GM18499 (cell line): ENCODE data around the gene IQSEC2.
A peak's percentile ranks its signal among the peaks of the same experiment; 100 is the strongest.

Experiments used
- ATAC-seq: cut with Tn5 transposase; IDR thresholded peaks from one replicate; pipeline ENCODE4 v1.9.1; 2021; ENCODE audit warnings: moderate number of reproducible peaks; ENCODE audit not compliant: insufficient read depth, unreplicated experiment

The IQSEC2 gene

GRCh38 chrX:53253293-53254020 is 27.9 kb downstream of the IQSEC2 start:
- ATAC-seq: no peak

- no peak for ATAC-seq
These were observed 30.1 kb downstream of the IQSEC2 start for GRCh38 chrX:53251307-53251706.

- ATAC-seq: no peak
These were observed 30.8 kb downstream of the IQSEC2 start for GRCh38 chrX:53250556-53250955.

GRCh38 chrX:53249408-53250042 is 31.9 kb downstream of the IQSEC2 start:
- ATAC-seq: no peak

- ATAC-seq: no peak
These were observed 33.5 kb downstream of the IQSEC2 start for GRCh38 chrX:53247928-53248327.

- no peak for ATAC-seq
These were observed 35.2 kb downstream of the IQSEC2 start for GRCh38 chrX:53246231-53246630.

- no peak for ATAC-seq
These were observed 36.8 kb downstream of the IQSEC2 start for GRCh38 chrX:53244610-53245009.

GRCh38 chrX:53242310-53242709 is 39.1 kb downstream of the IQSEC2 start:
- ATAC-seq: no peak

- ATAC-seq: no peak
These were observed 39.8 kb downstream of the IQSEC2 start for GRCh38 chrX:53241558-53241957.

GRCh38 chrX:53239474-53239873 is 41.9 kb downstream of the IQSEC2 start:
- ATAC-seq: no peak

- no peak for ATAC-seq
These were observed 44.3 kb downstream of the IQSEC2 start for GRCh38 chrX:53237056-53237455.

- no peak for ATAC-seq
These were observed 45.2 kb downstream of the IQSEC2 start for GRCh38 chrX:53236025-53236679.

GRCh38 chrX:53235566-53235965 is 45.8 kb downstream of the IQSEC2 start:
- no peak for ATAC-seq

GRCh38 chrX:53234484-53234883 is 46.9 kb downstream of the IQSEC2 start:
- ATAC-seq: no peak

- ATAC-seq: no peak
These were observed 47.8 kb downstream of the IQSEC2 start for GRCh38 chrX:53233536-53233935.

GRCh38 chrX:53230116-53230515 is 51.3 kb downstream of the IQSEC2 start:
- no peak for ATAC-seq

- no peak for ATAC-seq
These were observed 54.1 kb downstream of the IQSEC2 start for GRCh38 chrX:53227224-53227765.

GRCh38 chrX:53224860-53225797 is 56.3 kb downstream of the IQSEC2 start, which contains the start of gene KDM5C:
KDM5C (minus strand) TSS chrX:53225207; CDS start chrX:53224889, 318 bp downstream.
- peak; percentile 35 for ATAC-seq

- ATAC-seq: no peak
These were observed 57.2 kb downstream of the IQSEC2 start for GRCh38 chrX:53223955-53224859.
